ENCODE results near the gene COL4A4. TPM values are rescaled to one million over a fixed set of nuclear protein-coding genes. Genes with fewer than 3 reads are reported as not detected.
"Not testable (repeated sequence)": the region's sequence is repeated elsewhere in the genome, so short reads cannot be mapped to it uniquely, and the experiment has no call there.

COL4A4 gene
- total and polyA plus RNA-seq, 4 experiments from 2014 or later: 0.03 to 0.10 TPM; not detected in 2

DNA sequence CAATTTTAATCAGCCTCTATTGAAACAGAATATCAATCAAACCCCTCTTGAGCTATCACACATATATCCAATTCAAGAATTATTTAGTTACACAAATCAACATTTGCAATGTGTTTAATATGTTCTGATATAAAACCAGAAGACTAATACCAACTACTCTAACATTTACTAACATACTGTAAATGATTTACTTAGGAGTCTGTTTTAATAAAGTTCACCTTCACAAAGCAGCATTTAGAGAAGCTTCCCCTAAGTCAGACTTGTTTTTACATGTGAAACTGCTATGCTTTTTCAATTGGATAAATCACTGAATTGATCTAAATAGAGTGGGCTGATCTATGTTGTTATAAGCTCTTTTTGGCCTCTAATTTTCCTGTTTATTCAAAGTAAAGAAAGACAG, 18.8 kb upstream of the COL4A4 start:
- peaks cover 0 to 3% (median 0%) of the 10 kb centered on the region in 8 donors for H3K9me3 Mint-ChIP-seq
- no peak overlapping the region for H3K27ac ChIP-seq (ENCODE audit: low read depth, low read length)
- ChIA-PET CTCF (ENCODE audit: partially characterized antibody) (no interaction called here), POLR2A (ENCODE audit: partially characterized antibody) (no interaction called here)
- no peaks in the 10 kb centered on the region for H3K36me3 ChIP-seq (ENCODE audit: insufficient read depth, low read length)
- no peaks in the 10 kb centered on the region for H3K27me3 ChIP-seq (ENCODE audit: insufficient read depth, low read length)
- no peak overlapping the region for H3K27ac Mint-ChIP-seq
- no peaks in the 10 kb centered on the region for H3K9me3 ChIP-seq (ENCODE audit: control insufficient read depth in 1 of 2, low read length in 2 of 2)
- H3K27me3 Mint-ChIP-seq: peaks cover 0 to 5% of the 10 kb centered on the region in 2 donors
- no peak overlapping the region for H3K4me3 ChIP-seq (ENCODE audit: low read length in 2 of 2)
- no peaks in the 10 kb centered on the region for H3K4me1 Mint-ChIP-seq
- intact Hi-C loops (cut with micrococcal nuclease): no loop called here
- H3K36me3 Mint-ChIP-seq: no peaks in the 10 kb centered on the region
- H3K4me3 Mint-ChIP-seq: no peak overlapping the region
- no peaks in the 10 kb centered on the region for H3K4me1 ChIP-seq (ENCODE audit: insufficient read depth, low read length)
- no peak for DNase-seq

DNA sequence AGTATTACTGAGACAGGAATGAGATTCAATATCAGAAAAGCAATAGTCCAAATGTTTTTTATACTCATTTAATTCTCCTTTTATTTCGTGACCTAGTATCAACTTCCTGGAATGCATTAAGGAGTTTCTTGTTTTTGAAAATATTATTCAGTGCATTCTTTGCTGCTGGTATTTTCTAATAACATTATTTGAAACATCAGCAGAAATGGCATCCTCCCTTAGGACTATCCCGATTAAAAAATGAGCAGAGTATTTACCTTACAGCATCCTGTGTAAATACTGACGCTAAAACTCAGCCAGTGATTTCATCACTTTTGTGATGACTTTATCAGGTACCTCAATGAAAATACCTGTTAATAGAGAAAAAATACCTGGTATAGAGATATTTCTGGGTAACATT, 16.8 kb upstream of the COL4A4 start:
- CTCF ChIA-PET (ENCODE audit: partially characterized antibody): no interaction called here

DNA sequence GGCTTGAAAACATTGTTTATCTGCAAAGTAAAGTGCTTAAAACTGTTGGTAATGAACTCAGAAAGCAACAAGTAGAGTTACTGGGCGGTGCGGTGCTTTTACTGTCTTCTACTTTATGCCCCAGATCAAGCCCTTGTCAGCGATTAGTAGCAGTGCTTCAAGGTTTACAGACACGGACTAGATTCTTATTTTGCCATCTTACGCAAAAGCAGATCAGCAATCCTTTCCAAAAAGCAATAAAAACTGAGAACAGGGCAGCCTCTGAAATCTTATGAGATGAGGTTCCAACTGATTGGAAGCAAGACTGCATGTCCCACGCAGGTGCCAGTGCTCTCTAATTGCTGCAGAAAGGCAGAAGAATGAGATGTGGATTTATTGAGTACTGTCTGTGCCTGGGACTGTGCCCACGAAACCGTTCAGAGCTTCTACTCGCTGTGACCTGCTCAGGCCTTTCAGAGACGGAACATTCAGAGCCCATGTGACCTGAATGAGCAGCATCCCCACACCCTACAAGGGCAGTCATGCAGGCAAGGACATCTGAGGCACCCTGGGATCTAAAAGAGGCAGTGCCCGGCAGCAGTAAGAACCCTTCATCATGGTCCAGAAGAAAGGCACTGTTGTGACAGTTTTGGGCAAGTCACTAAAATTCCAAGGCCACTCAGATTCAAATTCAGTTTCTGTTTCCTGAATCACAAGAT, 16.1 kb upstream of the COL4A4 start:
- peaks cover 0 to 1% (median 0%) of the 10 kb centered on the region in 8 donors for H3K9me3 Mint-ChIP-seq
- H3K4me1 Mint-ChIP-seq: no peaks in the 10 kb centered on the region
- Histone ChIP-seq H3K27ac (ENCODE audit: low read depth, low read length) (no peak overlapping the region), H3K4me3 (ENCODE audit: low read length in 2 of 2) (no peak overlapping the region), H3K27me3 (ENCODE audit: insufficient read depth, low read length) (no peaks in the 10 kb centered on the region), H3K9me3 (ENCODE audit: control insufficient read depth in 1 of 2, low read length in 2 of 2) (no peaks in the 10 kb centered on the region), H3K36me3 (ENCODE audit: insufficient read depth, low read length) (no peaks in the 10 kb centered on the region), H3K4me1 (ENCODE audit: insufficient read depth, low read length) (no peaks in the 10 kb centered on the region)
- no peaks in the 10 kb centered on the region for H3K27me3 Mint-ChIP-seq
- intact Hi-C loops (cut with micrococcal nuclease): no loop called here
- ChIA-PET CTCF (ENCODE audit: partially characterized antibody) (no interaction called here), POLR2A (ENCODE audit: partially characterized antibody) (no interaction called here)
- H3K27ac Mint-ChIP-seq: no peak overlapping the region
- H3K36me3 Mint-ChIP-seq: no peaks in the 10 kb centered on the region
- DNase-seq: no peak
- H3K4me3 Mint-ChIP-seq: no peak overlapping the region

More for the DNA sequence above, 16.8 kb upstream of the COL4A4 start:
- Histone ChIP-seq H3K27me3 (ENCODE audit: insufficient read depth, low read length) (no peaks in the 10 kb centered on the region), H3K9me3 (ENCODE audit: control insufficient read depth in 1 of 2, low read length in 2 of 2) (no peaks in the 10 kb centered on the region), H3K27ac (ENCODE audit: low read depth, low read length) (no peak overlapping the region), H3K4me3 (ENCODE audit: low read length in 2 of 2) (no peak overlapping the region), H3K36me3 (ENCODE audit: insufficient read depth, low read length) (no peaks in the 10 kb centered on the region), H3K4me1 (ENCODE audit: insufficient read depth, low read length) (no peaks in the 10 kb centered on the region)
- Mint-ChIP-seq H3K4me3 (no peak overlapping the region), H3K4me1 (no peaks in the 10 kb centered on the region), H3K27ac (no peak overlapping the region), H3K27me3 (peaks cover 0 to under 1% of the 10 kb centered on the region in 2 donors), H3K9me3 (peaks cover 0 to 1% (median 0%) of the 10 kb centered on the region in 8 donors), H3K36me3 (no peaks in the 10 kb centered on the region)
- POLR2A ChIA-PET (ENCODE audit: partially characterized antibody): no interaction called here
- no peak for DNase-seq
- intact Hi-C loops (cut with micrococcal nuclease): no loop called here

DNA sequence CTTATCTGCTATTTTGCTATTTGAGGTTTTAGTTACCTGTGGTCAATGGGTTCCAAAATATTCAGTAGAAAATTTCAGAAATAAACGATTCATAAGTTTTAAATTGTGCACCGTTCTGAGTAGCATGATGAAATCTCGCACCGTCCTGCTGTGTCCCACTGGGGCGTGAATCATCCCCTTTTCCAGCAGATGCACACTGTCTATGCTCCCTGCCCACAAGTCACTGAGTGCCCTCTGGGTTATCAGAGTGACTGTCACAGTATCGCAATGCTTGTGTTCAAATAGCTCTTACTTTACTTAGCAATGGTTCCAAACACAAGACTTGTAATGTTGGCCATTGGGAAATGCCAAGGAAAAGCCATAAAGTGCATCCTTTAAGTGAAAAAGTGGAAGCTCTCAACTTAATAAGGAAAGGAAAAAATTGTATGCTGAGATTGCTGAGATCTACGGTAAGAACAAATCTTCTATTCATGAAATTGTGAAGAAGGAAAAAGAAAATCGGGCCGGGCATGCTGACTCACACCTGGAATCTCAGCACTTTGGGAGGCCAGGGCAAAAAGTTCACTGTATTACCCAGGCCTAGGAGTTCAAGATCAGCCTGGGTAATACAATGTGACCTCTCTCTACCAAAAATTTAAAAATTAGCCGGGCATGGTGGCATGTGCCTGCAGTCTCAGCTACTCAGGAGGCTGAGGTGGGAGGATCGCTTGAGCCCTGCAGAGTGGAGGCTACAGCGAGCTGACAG, 13.8 kb upstream of the COL4A4 start:
- no peak overlapping the region for H3K4me3 Mint-ChIP-seq
- peaks cover 0 to 1% (median 0%) of the 10 kb centered on the region in 8 donors for H3K9me3 Mint-ChIP-seq
- Histone ChIP-seq H3K27ac (ENCODE audit: low read depth, low read length) (no peak overlapping the region), H3K9me3 (ENCODE audit: control insufficient read depth in 1 of 2, low read length in 2 of 2) (no peaks in the 10 kb centered on the region), H3K4me3 (ENCODE audit: low read length in 2 of 2) (no peak overlapping the region), H3K36me3 (ENCODE audit: insufficient read depth, low read length) (no peaks in the 10 kb centered on the region), H3K27me3 (ENCODE audit: insufficient read depth, low read length) (no peaks in the 10 kb centered on the region), H3K4me1 (ENCODE audit: insufficient read depth, low read length) (no peaks in the 10 kb centered on the region)
- no peak overlapping the region for H3K27ac Mint-ChIP-seq
- H3K27me3 Mint-ChIP-seq: peaks cover 0 to 2% of the 10 kb centered on the region in 2 donors
- no peaks in the 10 kb centered on the region for H3K4me1 Mint-ChIP-seq
- POLR2A ChIA-PET (ENCODE audit: partially characterized antibody): no interaction called here
- intact Hi-C loops (cut with micrococcal nuclease): no loop called here
- no peak for DNase-seq
- H3K36me3 Mint-ChIP-seq: no peaks in the 10 kb centered on the region
- CTCF ChIA-PET (ENCODE audit: partially characterized antibody): interaction anchor here (0.6 kb wide), 1 partner anchor 60 kb away, joined by 3 read pairs; no protein-coding TSS in a partner anchor

DNA sequence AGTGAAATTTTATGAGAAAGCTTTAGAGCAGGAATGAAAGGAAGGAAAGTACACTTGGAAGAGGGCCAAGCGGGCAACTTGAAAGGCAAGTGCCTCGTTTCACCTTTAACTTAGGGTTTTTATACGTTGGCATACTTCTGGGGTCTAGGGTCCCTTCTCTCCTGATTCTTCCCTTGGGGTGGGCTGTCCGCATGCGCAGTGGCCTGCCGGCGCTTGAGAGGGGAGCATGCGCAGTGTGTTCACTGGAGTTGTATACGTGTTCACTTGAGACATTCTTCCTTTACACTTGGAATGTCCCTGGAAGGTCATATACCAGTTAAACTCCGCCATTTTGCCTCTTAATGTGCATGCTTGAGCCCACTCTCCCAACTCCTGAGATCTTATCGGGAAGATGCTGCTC, 7.8 kb upstream of the COL4A4 start:
- H3K27ac Mint-ChIP-seq; H3K4me3 ChIP-seq (ENCODE audit: low read length in 2 of 2); H3K27ac ChIP-seq (ENCODE audit: low read depth, low read length); H3K36me3 ChIP-seq (ENCODE audit: insufficient read depth, low read length); H3K4me1 ChIP-seq (ENCODE audit: insufficient read depth, low read length); H3K9me3 ChIP-seq (ENCODE audit: control insufficient read depth in 1 of 2, low read length in 2 of 2); H3K4me3 Mint-ChIP-seq; intact Hi-C loops (cut with micrococcal nuclease); H3K27me3 ChIP-seq (ENCODE audit: insufficient read depth, low read length); CTCF ChIA-PET (ENCODE audit: partially characterized antibody); POLR2A ChIA-PET (ENCODE audit: partially characterized antibody); H3K27me3 Mint-ChIP-seq; H3K4me1 Mint-ChIP-seq; H3K9me3 Mint-ChIP-seq; DNase-seq; H3K36me3 Mint-ChIP-seq: not testable (repeated sequence)

DNA sequence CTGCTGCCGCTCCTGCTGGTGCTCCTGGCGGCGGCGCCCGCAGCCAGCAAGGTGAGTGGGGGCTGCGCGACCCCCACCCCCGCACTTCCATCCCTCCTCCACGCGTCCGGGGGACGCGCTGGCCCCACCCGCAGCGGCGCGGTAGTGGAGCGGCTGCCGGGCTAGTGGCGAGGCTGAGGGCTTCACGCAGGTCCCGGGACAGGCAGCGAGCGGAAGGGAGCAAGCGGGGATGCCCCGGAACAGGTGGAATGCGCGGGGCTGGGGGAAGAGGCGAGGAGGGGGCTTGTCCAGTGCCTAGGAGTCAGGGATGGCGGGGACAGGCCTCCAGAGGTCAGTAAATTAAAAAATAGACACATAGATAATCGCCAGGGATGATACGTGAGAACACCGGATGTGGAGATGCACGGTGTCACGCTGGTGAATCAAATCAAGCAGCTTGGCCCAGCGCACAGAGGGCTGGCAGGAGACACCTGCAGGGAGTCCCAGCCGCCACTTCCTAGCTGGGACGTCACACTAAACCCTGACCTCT, 822 bp upstream of the COL4A4 start:
- Histone ChIP-seq H3K4me3 (ENCODE audit: low read length in 2 of 2) (no peak overlapping the region), H3K27ac (ENCODE audit: low read depth, low read length) (no peak overlapping the region), H3K4me1 (ENCODE audit: insufficient read depth, low read length) (no peaks in the 10 kb centered on the region), H3K9me3 (ENCODE audit: control insufficient read depth in 1 of 2, low read length in 2 of 2) (no peaks in the 10 kb centered on the region), H3K27me3 (ENCODE audit: insufficient read depth, low read length) (no peaks in the 10 kb centered on the region), H3K36me3 (ENCODE audit: insufficient read depth, low read length) (no peaks in the 10 kb centered on the region)
- ChIA-PET CTCF (ENCODE audit: partially characterized antibody) (no interaction called here), POLR2A (ENCODE audit: partially characterized antibody) (no interaction called here)
- no peaks in the 10 kb centered on the region for H3K36me3 Mint-ChIP-seq
- H3K4me3 Mint-ChIP-seq: peak overlapping the region; percentile 45 to 73 (median 67)
- H3K4me1 Mint-ChIP-seq: peaks cover 0 to 18% (median 9%) of the 10 kb centered on the region in 4 donors
- no peak overlapping the region for H3K27ac Mint-ChIP-seq
- peaks cover 0 to 4% (median 0%) of the 10 kb centered on the region in 8 donors for H3K9me3 Mint-ChIP-seq
- intact Hi-C loops (cut with micrococcal nuclease): no loop called here
- peak in 2 of 5 donors; percentile 2 to 6 for DNase-seq
- peaks cover 25 to 42% of the 10 kb centered on the region in 2 donors for H3K27me3 Mint-ChIP-seq

DNA sequence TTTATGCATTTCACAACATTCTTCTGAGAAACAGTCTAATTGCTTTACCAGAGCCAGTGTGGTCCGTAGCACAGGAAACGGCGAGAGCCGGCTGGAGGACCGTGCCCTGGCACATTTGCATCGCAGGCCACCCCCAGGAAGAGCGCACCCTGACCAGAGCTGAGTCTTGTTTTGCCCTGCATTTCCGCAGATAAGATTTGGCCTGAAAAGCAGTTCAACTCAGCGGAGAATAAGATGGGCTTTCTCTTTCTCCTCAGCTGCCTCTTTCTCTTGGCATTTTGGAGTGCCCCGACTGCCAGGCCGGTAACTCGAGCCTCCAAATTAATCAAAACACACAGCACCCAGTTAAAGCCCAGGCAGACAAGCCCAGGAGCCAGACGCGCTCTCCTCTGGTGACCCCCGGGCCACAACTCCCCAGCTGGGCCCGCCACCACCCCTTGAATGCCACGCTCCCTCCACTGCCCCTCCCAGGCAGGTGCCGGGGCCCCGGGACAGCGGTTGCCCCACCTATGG, 464 bp downstream of the COL4A4 start:
- Mint-ChIP-seq H3K4me3 (peak overlapping the region; percentile 20 to 75 (median 68)), H3K4me1 (peaks cover 0 to 18% (median 9%) of the 10 kb centered on the region in 4 donors), H3K9me3 (peaks cover 0 to 7% (median 2%) of the 10 kb centered on the region in 8 donors), H3K27ac (no peak overlapping the region), H3K27me3 (peaks cover 30 to 42% of the 10 kb centered on the region in 2 donors), H3K36me3 (no peaks in the 10 kb centered on the region)
- intact Hi-C loops (cut with micrococcal nuclease): no loop called here
- Histone ChIP-seq H3K27me3 (ENCODE audit: insufficient read depth, low read length) (no peaks in the 10 kb centered on the region), H3K9me3 (ENCODE audit: control insufficient read depth in 1 of 2, low read length in 2 of 2) (no peaks in the 10 kb centered on the region), H3K4me3 (ENCODE audit: low read length in 2 of 2) (no peak overlapping the region), H3K4me1 (ENCODE audit: insufficient read depth, low read length) (no peaks in the 10 kb centered on the region), H3K27ac (ENCODE audit: low read depth, low read length) (no peak overlapping the region), H3K36me3 (ENCODE audit: insufficient read depth, low read length) (no peaks in the 10 kb centered on the region)
- ChIA-PET CTCF (ENCODE audit: partially characterized antibody) (no interaction called here), POLR2A (ENCODE audit: partially characterized antibody) (no interaction called here)
- DNase-seq: no peak

Data from CD4-positive, alpha-beta memory T cell (primary cell).